Measurements from ENCODE around the gene KEL. TPM values are rescaled to one million over a fixed set of nuclear protein-coding genes. Genes with fewer than 3 reads are reported as not detected.

The KEL gene
- total and polyA plus RNA-seq, 2 experiments from 2014 or later: 9.3 to 12.6 TPM

DNA sequence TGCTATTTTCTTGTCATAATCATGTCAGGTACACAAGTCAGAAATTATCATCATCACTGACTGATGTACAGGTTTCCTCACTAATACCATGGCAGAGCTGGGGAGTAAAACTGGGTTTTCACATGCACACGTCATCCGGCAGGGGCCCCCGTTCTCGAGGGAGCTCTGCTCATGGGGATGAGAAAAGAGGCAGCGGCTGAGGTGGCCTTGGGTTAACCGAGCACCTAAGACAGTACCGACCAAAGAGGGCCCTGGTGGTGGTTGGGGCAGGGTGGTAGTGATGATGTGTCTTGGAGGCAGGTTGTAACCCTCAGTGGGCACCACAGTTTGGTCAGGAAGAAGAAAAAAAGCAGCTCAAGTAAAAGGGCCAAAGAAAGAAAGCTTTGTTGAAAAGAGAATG lies 64.5 kb downstream of the KEL start:
- no peak overlapping the region for H3K4me3 ChIP-seq
- no peak for DNase-seq (ENCODE audit: low read depth in 1 of 2, low spot score in 1 of 2)

GRCh38 chr7:142896741-142897379 lies 65.3 kb downstream of the KEL start:
- H3K27me3 ChIP-seq: no peaks in the 10 kb centered on the region

More for the DNA sequence above, 64.5 kb downstream of the KEL start:
- TF ChIP-seq, protein P1, sequence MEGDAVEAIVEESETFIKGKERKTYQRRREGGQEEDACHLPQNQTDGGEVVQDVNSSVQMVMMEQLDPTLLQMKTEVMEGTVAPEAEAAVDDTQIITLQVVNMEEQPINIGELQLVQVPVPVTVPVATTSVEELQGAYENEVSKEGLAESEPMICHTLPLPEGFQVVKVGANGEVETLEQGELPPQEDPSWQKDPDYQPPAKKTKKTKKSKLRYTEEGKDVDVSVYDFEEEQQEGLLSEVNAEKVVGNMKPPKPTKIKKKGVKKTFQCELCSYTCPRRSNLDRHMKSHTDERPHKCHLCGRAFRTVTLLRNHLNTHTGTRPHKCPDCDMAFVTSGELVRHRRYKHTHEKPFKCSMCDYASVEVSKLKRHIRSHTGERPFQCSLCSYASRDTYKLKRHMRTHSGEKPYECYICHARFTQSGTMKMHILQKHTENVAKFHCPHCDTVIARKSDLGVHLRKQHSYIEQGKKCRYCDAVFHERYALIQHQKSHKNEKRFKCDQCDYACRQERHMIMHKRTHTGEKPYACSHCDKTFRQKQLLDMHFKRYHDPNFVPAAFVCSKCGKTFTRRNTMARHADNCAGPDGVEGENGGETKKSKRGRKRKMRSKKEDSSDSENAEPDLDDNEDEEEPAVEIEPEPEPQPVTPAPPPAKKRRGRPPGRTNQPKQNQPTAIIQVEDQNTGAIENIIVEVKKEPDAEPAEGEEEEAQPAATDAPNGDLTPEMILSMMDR (IDR thresholded peaks at IDR 0.05; ENCODE audit: low read depth, low read length): no peak
- Histone ChIP-seq H3K36me3 (no peaks in the 10 kb centered on the region), H3K9me3 (ENCODE audit: low read depth) (no peaks in the 10 kb centered on the region), H3K4me1 (ENCODE audit: low read depth) (no peaks in the 10 kb centered on the region), H3K27ac (no peak overlapping the region), H3K27me3 (no peaks in the 10 kb centered on the region)

GRCh38 chr7:142896151-142896550 lies 66.0 kb downstream of the KEL start:
- TF ChIP-seq, protein P1 (IDR thresholded peaks at IDR 0.05; ENCODE audit: low read depth, low read length): no peak
- H3K4me1 ChIP-seq (ENCODE audit: low read depth): no peaks in the 10 kb centered on the region
- no peaks in the 10 kb centered on the region for H3K36me3 ChIP-seq
- DNase-seq (ENCODE audit: low read depth in 1 of 2, low spot score in 1 of 2): no peak
- no peak overlapping the region for H3K4me3 ChIP-seq
- no peaks in the 10 kb centered on the region for H3K27me3 ChIP-seq
- H3K27ac ChIP-seq: no peak overlapping the region
- no peaks in the 10 kb centered on the region for H3K9me3 ChIP-seq (ENCODE audit: low read depth)

More at GRCh38 chr7:142896741-142897379, 65.3 kb downstream of the KEL start:
- no peaks in the 10 kb centered on the region for H3K4me1 ChIP-seq (ENCODE audit: low read depth)
- no peak overlapping the region for H3K4me3 ChIP-seq
- no peak overlapping the region for H3K27ac ChIP-seq
- no peaks in the 10 kb centered on the region for H3K9me3 ChIP-seq (ENCODE audit: low read depth)
- no peaks in the 10 kb centered on the region for H3K36me3 ChIP-seq
- TF ChIP-seq, protein P1 (IDR thresholded peaks at IDR 0.05; ENCODE audit: low read depth, low read length): no peak
- DNase-seq (ENCODE audit: low read depth in 1 of 2, low spot score in 1 of 2): no peak

DNA sequence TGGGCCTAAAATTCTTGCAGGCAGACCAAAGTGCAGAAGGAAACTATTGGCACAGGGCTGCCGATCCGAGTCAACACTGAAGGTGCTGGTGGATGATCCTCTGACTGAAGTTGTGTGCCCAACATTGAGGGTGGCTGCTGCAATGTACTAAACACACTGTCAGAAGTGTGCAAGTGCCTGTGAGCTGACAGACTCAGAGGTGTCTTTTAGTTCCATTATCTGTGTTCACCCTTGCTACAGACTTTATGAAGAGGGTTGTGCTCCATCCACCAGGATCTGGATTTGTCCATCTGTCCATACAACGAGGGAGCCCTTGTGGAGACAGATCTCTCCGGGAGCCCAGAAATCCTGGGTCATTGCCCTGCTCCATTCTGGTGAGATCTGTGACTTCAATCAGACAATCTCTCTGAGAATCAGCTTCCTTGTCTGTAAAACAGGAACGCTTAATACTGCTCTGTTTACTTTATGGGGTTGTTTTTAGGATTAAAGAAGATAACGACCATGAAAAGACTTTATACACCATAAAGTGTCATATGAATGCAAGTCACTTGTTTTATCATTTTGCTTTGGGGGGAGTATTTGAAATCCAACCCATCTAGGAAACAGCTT lies 67.1 kb downstream of the KEL start:
- H3K36me3 ChIP-seq: no peaks in the 10 kb centered on the region
- H3K27ac ChIP-seq: no peak overlapping the region
- no peaks in the 10 kb centered on the region for H3K4me1 ChIP-seq (ENCODE audit: low read depth)
- H3K27me3 ChIP-seq: no peaks in the 10 kb centered on the region
- TF ChIP-seq, protein P1 (IDR thresholded peaks at IDR 0.05; ENCODE audit: low read depth, low read length): no peak
- no peak for DNase-seq (ENCODE audit: low read depth in 1 of 2, low spot score in 1 of 2)
- no peak overlapping the region for H3K4me3 ChIP-seq
- no peaks in the 10 kb centered on the region for H3K9me3 ChIP-seq (ENCODE audit: low read depth)

DNA sequence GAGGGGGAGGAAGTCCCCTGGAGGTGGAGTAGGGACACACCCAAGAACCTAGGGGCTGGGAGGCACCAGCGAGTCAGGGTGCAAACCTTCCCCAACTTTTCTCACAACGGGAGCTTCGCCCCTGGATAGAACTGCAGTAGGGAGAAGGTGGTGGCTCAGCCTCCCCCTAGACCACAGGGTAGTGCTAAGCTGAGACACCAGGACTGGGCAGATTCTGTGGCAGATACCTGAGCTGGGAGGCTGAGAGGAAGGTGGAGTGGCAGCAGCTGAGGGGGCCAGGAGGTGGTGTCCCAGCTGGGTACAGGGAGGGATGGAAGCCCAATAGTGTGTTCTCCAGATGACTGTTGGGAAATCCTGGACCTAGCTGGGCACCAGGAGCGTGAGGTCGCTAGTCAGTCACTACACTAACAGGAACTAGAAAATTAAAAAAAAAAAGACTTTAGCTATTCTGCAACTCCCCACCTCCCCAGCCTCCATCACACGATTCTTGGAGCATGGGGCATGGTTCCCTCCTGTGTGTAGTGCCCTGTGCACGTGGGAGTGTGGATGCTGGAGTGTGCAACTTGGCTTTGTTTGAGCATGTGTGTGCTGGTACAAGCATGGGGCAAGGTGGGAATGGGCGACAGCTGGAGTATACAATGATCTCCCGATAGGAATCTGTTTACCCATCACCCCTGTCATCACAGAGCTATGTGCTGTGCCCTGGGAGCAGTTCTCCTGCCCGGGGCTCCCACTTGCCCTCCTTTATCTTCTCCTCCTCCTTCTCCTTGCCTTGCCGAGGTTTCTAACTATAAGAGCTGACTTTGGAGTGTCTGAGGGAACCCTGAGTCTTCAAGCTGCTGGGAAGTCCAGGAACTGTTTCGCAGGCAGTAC lies 67.8 kb downstream of the KEL start:
- no peaks in the 10 kb centered on the region for H3K27me3 ChIP-seq
- no peak overlapping the region for H3K27ac ChIP-seq
- no peak overlapping the region for H3K4me3 ChIP-seq
- no peaks in the 10 kb centered on the region for H3K36me3 ChIP-seq
- H3K4me1 ChIP-seq (ENCODE audit: low read depth): no peaks in the 10 kb centered on the region
- TF ChIP-seq, protein P1 (IDR thresholded peaks at IDR 0.05; ENCODE audit: low read depth, low read length): no peak
- no peak for DNase-seq (ENCODE audit: low read depth in 1 of 2, low spot score in 1 of 2)
- no peaks in the 10 kb centered on the region for H3K9me3 ChIP-seq (ENCODE audit: low read depth)

All from cardiac muscle cell (in vitro differentiated cells and primary cell).